GM23338 (cell line): ENCODE measurements around the gene HK2. TPM values are rescaled to one million over a fixed set of nuclear protein-coding genes. Genes with fewer than 3 reads are reported as not detected.

Experiments used
- ATAC-seq: fragments of 200-7000 bp; cut with Tn5 transposase; 3 replicates; pipeline ENCODE4 v1.9.1; 2020
- DNase-seq: peaks from one replicate; pipeline ENCODE4 v3.0.0-alpha.2; 2015; ENCODE audit warnings: low spot score
- H2AFZ ChIP-seq: fragments of 200-600 bp; sonication (generic); 2 replicates; pipeline ENCODE4 v1.8.0; 2016; ENCODE audit warnings: antibody characterized with exemption, mild to moderate bottlenecking, moderate library complexity
- H3F3A ChIP-seq: fragments of 200-600 bp; sonication (generic); replicated peaks from 2 replicates; pipeline ENCODE4 v1.8.0; 2017; ENCODE audit warnings: antibody characterized with exemption, mixed run types, low read depth
- H3K27ac ChIP-seq: fragments of 200-600 bp; sonication (generic); 2 replicates; pipeline ENCODE4 v1.6.1; 2016; ENCODE audit warnings: low read depth
- H3K27me3 ChIP-seq: fragments of 200-600 bp; sonication (generic); 2 replicates; pipeline ENCODE4 v1.8.0; 2016; ENCODE audit warnings: mild to moderate bottlenecking, mixed run types, moderate library complexity; ENCODE audit not compliant: insufficient read depth
- H3K36me3 ChIP-seq: fragments of 200-600 bp; sonication (generic); 2 replicates; pipeline ENCODE4 v1.8.0; 2016; ENCODE audit warnings: mild to moderate bottlenecking; ENCODE audit not compliant: insufficient read depth
- H3K4me1 ChIP-seq: fragments of 200-600 bp; sonication (generic); 2 replicates; pipeline ENCODE4 v1.8.0; 2016; ENCODE audit warnings: mild to moderate bottlenecking, moderate library complexity; ENCODE audit not compliant: insufficient read depth
- H3K4me2 ChIP-seq: fragments of 200-600 bp; sonication (generic); 2 replicates; pipeline ENCODE4 v1.7.1; 2017; ENCODE audit warnings: mixed run types
- H3K4me3 ChIP-seq: fragments of 200-600 bp; sonication (generic); 2 replicates; pipeline ENCODE4 v1.6.1; 2016; ENCODE audit warnings: mixed run types
- H3K79me2 ChIP-seq: fragments of 200-600 bp; sonication (generic); replicated peaks from 2 replicates; pipeline ENCODE4 v1.8.0; 2017; ENCODE audit warnings: mild to moderate bottlenecking; ENCODE audit not compliant: insufficient read depth
- H3K9me2 ChIP-seq: fragments of 200-600 bp; sonication (generic); 2 replicates; pipeline ENCODE4 v1.8.0; 2017; ENCODE audit not compliant: insufficient read depth
- H4K20me1 ChIP-seq: fragments of 200-600 bp; sonication (generic); replicated peaks from 2 replicates; pipeline ENCODE4 v1.8.0; 2017; ENCODE audit warnings: mild to moderate bottlenecking; ENCODE audit not compliant: insufficient read depth
- H3K27ac Mint-ChIP-seq: 2 replicates; pipeline ENCODE4 v1.8.0; 2020; ENCODE audit warnings: inconsistent platforms, mild to moderate bottlenecking, moderate library complexity, mixed read lengths
- H3K27me3 Mint-ChIP-seq: 3 replicates; pipeline ENCODE4 v1.8.0; 2022; ENCODE audit warnings: low read depth, mild to moderate bottlenecking, moderate library complexity, mixed read lengths, inconsistent platforms; ENCODE audit not compliant: insufficient read depth, poor library complexity
- H3K36me3 Mint-ChIP-seq: 3 replicates; pipeline ENCODE4 v1.8.0; 2021; ENCODE audit warnings: low read depth, mild to moderate bottlenecking, inconsistent platforms, moderate library complexity, mixed read lengths
- H3K4me1 Mint-ChIP-seq: 3 replicates; pipeline ENCODE4 v1.8.0; 2020; ENCODE audit warnings: mild to moderate bottlenecking, inconsistent platforms, mixed read lengths
- H3K4me3 Mint-ChIP-seq: 3 replicates; pipeline ENCODE4 v1.8.0; 2021; ENCODE audit warnings: moderate library complexity, mild to moderate bottlenecking, inconsistent platforms, mixed read lengths
- H3K9me3 Mint-ChIP-seq: 3 replicates; pipeline ENCODE4 v1.8.0; 2020; ENCODE audit warnings: moderate library complexity, mild to moderate bottlenecking, inconsistent platforms, mixed read lengths
- CREB1 ChIP-seq: fragments of 250-450 bp; sonication (Bioruptor Pico); IDR thresholded peaks from 2 replicates; pipeline ENCODE4 v1.5.0; 2020; ENCODE audit warnings: low read depth, mild to moderate bottlenecking, moderate library complexity
- CTCF ChIP-seq, 2 experiments: fragments of 200-600 bp in 1 of 2; sonication (generic) in 1 of 2; conservative IDR thresholded peaks; 2 replicates each; pipeline versions ENCODE4 v1.5.1 to v1.6.1; 2016 to 2017; ENCODE audit warnings: antibody characterized with exemption in 2 of 2, low read depth in 2 of 2, mild to moderate bottlenecking in 2 of 2, moderate library complexity in 1 of 2
- ETS1 ChIP-seq: IDR thresholded peaks from 2 replicates; pipeline ENCODE4 v1.6.1; 2016; ENCODE audit warnings: antibody characterized with exemption
- EZH2 ChIP-seq: fragments of 200-600 bp; sonication (generic); IDR thresholded peaks from one replicate; pipeline ENCODE4 v1.8.0; 2017; ENCODE audit warnings: antibody characterized with exemption, mild to moderate bottlenecking, low read depth; ENCODE audit not compliant: unreplicated experiment
- EZH2phosphoT487 ChIP-seq: fragments of 200-600 bp; sonication (generic); IDR thresholded peaks from one replicate; pipeline ENCODE4 v1.8.1; 2018; ENCODE audit warnings: antibody characterized with exemption; ENCODE audit not compliant: unreplicated experiment
- JUNB ChIP-seq: IDR thresholded peaks from one replicate; pipeline ENCODE4 v1.6.1; 2016; ENCODE audit warnings: antibody characterized with exemption; ENCODE audit not compliant: unreplicated experiment
- NANOG ChIP-seq: IDR thresholded peaks from 2 replicates; pipeline ENCODE4 v1.6.1; 2016; ENCODE audit warnings: antibody characterized with exemption, borderline replicate concordance
- POLR2AphosphoS5 ChIP-seq: IDR thresholded peaks from 2 replicates; pipeline ENCODE4 v1.6.1; 2016; ENCODE audit warnings: antibody characterized with exemption, low read depth
- REST ChIP-seq: IDR thresholded peaks from one replicate; pipeline ENCODE4 v1.6.1; 2018; ENCODE audit warnings: antibody characterized with exemption; ENCODE audit not compliant: unreplicated experiment
- STAT1 ChIP-seq: IDR thresholded peaks from one replicate; pipeline ENCODE4 v1.6.1; 2016; ENCODE audit warnings: antibody characterized with exemption; ENCODE audit not compliant: unreplicated experiment
- ZNF114 ChIP-seq: fragments of 250-450 bp; sonication (Bioruptor Pico); IDR thresholded peaks from 2 replicates; pipeline ENCODE4 v1.5.0; 2020; ENCODE audit warnings: mild to moderate bottlenecking, moderate library complexity
- ZNF331 ChIP-seq: fragments of 250-450 bp; sonication (Bioruptor Pico); IDR thresholded peaks from 2 replicates; pipeline ENCODE4 v1.5.0; 2020; ENCODE audit warnings: low read depth, mild to moderate bottlenecking, moderate library complexity
- ZNF462 ChIP-seq: fragments of 250-450 bp; sonication (Bioruptor Pico); IDR thresholded peaks from 2 replicates; pipeline ENCODE4 v1.5.0; 2020; ENCODE audit warnings: mild to moderate bottlenecking, moderate library complexity
- polyA plus RNA-seq: library from polyadenylated mRNA; unstranded; fragments of >200 nt; fragmentation: Nextera tagmentation; extraction: Ambion mirVana; gene quantifications from 2 replicates; pipeline ENCODE4 v1.2.1, GENCODE V29; 2016
- total RNA-seq: library from RNA; depleted of rRNA; stranded (reverse); fragments of >200 nt; shearing (Covaris generic); gene quantifications from 2 replicates; pipeline ENCODE4 v1.2.3, GENCODE V29; 2014

The HK2 gene
- total and polyA plus RNA-seq, 2 experiments from 2014 or later, result 23.2 to 54.7 TPM

GRCh38 chr2:74941284-74941683 lies 107.4 kb downstream of the HK2 start:
- H3K27me3 Mint-ChIP-seq, result no peaks in the 10 kb centered on the region
- no peak overlapping the region for H3K4me3 Mint-ChIP-seq
- H3K9me3 Mint-ChIP-seq, result no peaks in the 10 kb centered on the region
- TF ChIP-seq POLR2AphosphoS5, result no peak
- TF ChIP-seq STAT1, result no peak
- no peak for TF ChIP-seq CTCF (conservative IDR thresholded peaks at IDR 0.05; ENCODE audit: low read depth in 2 of 2)
- no peak for TF ChIP-seq ZNF114 (CRISPR knock-in tag)
- no peak for TF ChIP-seq NANOG
- TF ChIP-seq EZH2phosphoT487, result no peak
- TF ChIP-seq ETS1, result no peak
- TF ChIP-seq JUNB, result no peak
- TF ChIP-seq EZH2, result no peak
- TF ChIP-seq REST, result no peak
- no peak for TF ChIP-seq ZNF331
- no peak for TF ChIP-seq CREB1 (CRISPR knock-in tag)
- no peak for TF ChIP-seq ZNF462 (CRISPR knock-in tag)
- H3K4me1 ChIP-seq, result no peaks in the 10 kb centered on the region
- H3K27ac ChIP-seq, result no peak overlapping the region
- no peaks in the 10 kb centered on the region for H4K20me1 ChIP-seq
- DNase-seq (no peak), ATAC-seq (no peak)
- no peak overlapping the region for H2AFZ ChIP-seq
- no peaks in the 10 kb centered on the region for H3K36me3 ChIP-seq
- H3K4me1 Mint-ChIP-seq, result no peaks in the 10 kb centered on the region; the same call in 2 of the 3 replicates
- H3K4me2 ChIP-seq, result no peak overlapping the region
- H3K27ac Mint-ChIP-seq, result no peak overlapping the region
- H3K27me3 ChIP-seq, result no peaks in the 10 kb centered on the region
- no peaks in the 10 kb centered on the region for H3F3A ChIP-seq
- no peaks in the 10 kb centered on the region for H3K79me2 ChIP-seq
- no peaks in the 10 kb centered on the region for H3K36me3 Mint-ChIP-seq
- H3K9me2 ChIP-seq, result no peaks in the 10 kb centered on the region
- no peak overlapping the region for H3K4me3 ChIP-seq
